GM12891 (cell line): ENCODE results near the gene CARD11.

ENCODE experiments used
- POLR2A ChIP-seq: IDR thresholded peaks from 2 replicates; pipeline ENCODE4 v1.6.1; 2011; ENCODE audit warnings: low read depth, low read length, control low read depth
- POLR2AphosphoS5 ChIP-seq: IDR thresholded peaks from 2 replicates; pipeline ENCODE4 v1.6.1; 2011; ENCODE audit warnings: low read depth, low read length, control low read depth

GRCh38 chr7:2928613-2929311 is 114.9 kb downstream of the CARD11 start:
- no peak for TF ChIP-seq POLR2AphosphoS5
- no peak for TF ChIP-seq POLR2A
